Kidney (tissue), 14 donors: Measurements from ENCODE around the gene EMC9. TPM values are rescaled to one million over a fixed set of nuclear protein-coding genes. Genes with fewer than 3 reads are reported as not detected.
A peak's percentile ranks its signal among the peaks of the same experiment; 100 is the strongest.

Experiments
- DNase-seq, 5 donors: peaks; one replicate each; pipeline ENCODE4 v3.0.0-alpha.2; 2013 to 2020
- FAIRE-seq: peaks from 2 replicates; lab custom pipeline; 2012; peaks lifted over from hg19 to GRCh38; lab: Jason Lieb, UNC
- H3K27ac ChIP-seq, 2 donors: one replicate each; pipeline ENCODE4 v1.7.0; 2013; ENCODE audit warnings: low read depth in 2 of 2, low read length in 2 of 2, inconsistent platforms in 1 of 2
- H3K27me3 ChIP-seq: one replicate; pipeline ENCODE4 v1.7.1; 2013; ENCODE audit warnings: low read length, inconsistent platforms; ENCODE audit not compliant: control insufficient read depth, insufficient read depth
- H3K36me3 ChIP-seq, 3 donors: one replicate each; pipeline versions ENCODE4 v1.7.0 to v1.7.1; 2013; ENCODE audit warnings: low read length in 3 of 3, control low read depth in 1 of 3, inconsistent platforms in 1 of 3; ENCODE audit not compliant: insufficient read depth in 3 of 3, control insufficient read depth in 2 of 3
- H3K4me1 ChIP-seq, 3 donors: one replicate each; pipeline versions ENCODE4 v1.7.0 to v1.7.1; 2013; ENCODE audit warnings: low read length in 3 of 3, inconsistent platforms in 1 of 3, low read depth in 1 of 3; ENCODE audit not compliant: control insufficient read depth in 2 of 3, insufficient read depth in 2 of 3
- H3K4me3 ChIP-seq, 3 donors: one replicate each; pipeline versions ENCODE4 v1.7.0 to v1.8.1; 2013; ENCODE audit warnings: low read length in 3 of 3, control low read depth in 1 of 3, inconsistent platforms in 1 of 3
- H3K9ac ChIP-seq, 3 donors: one replicate each; pipeline versions ENCODE4 v1.7.0 to v1.7.1; 2013; ENCODE audit warnings: low read length in 3 of 3, control low read depth in 1 of 3, inconsistent platforms in 1 of 3
- H3K9me3 ChIP-seq, 3 donors: one replicate each; pipeline versions ENCODE4 v1.7.0 to v1.7.1; 2013; ENCODE audit warnings: low read length in 3 of 3, control low read depth in 1 of 3, inconsistent platforms in 1 of 3; ENCODE audit not compliant: control insufficient read depth in 2 of 3, insufficient read depth in 1 of 3
- CTCF ChIP-seq: IDR thresholded peaks from 3 replicates; pipeline ENCODE4 v1.5.1; 2012; ENCODE audit warnings: mild to moderate bottlenecking, moderate library complexity, borderline replicate concordance; ENCODE audit not compliant: insufficient read depth; ENCODE audit errors: extremely low read depth
- intact Hi-C: fragments of 100-400 bp; cut with DNase I; formaldehyde crosslinking; loops from one replicate; pipeline ENCODE4 v1.11.1; 2022
- polyA plus RNA-seq: library from polyadenylated mRNA; stranded (reverse); fragments of 350-450 nt; fragmentation: Illumina TruSeq; extraction: RNeasy Lipid Tissue Mini Kit (QIAGEN cat#74804); gene quantifications from one replicate; pipeline ENCODE4 v1.2.3, GENCODE V29; 2014; ENCODE audit warnings: low read depth, low replicate concordance; ENCODE audit not compliant: insufficient read depth
- total RNA-seq: library from RNA; stranded (reverse); fragmentation: NEBNext Ultra II Directional; extraction: Animal tissue kit (Norgen Biotek cat#: 25700); gene quantifications from one replicate; pipeline ENCODE4 v1.2.1, GENCODE V29; 2021
- donor health status: control.
- donor health status: control.
- donor health status: control.
- donor health status: control.
- donor health status: control.
- donor health status: DM: yes; HTN: yes; CAD: no.
- donor health status: Normal renal cell carcinoma (clear cell type).

The EMC9 gene
- total and polyA plus RNA-seq, 2 donors from 2014 or later = 22.1 to 62.5 TPM

GRCh38 chr14:24147761-24148428 lies 6.5 kb upstream of the EMC9 start:
- peak overlapping the region; percentile 61 to 79 (median 66) for H3K9ac ChIP-seq
- intact Hi-C loops = no loop called here
- peaks cover 4 to 33% (median 28%) of the 10 kb centered on the region in 3 donors for H3K36me3 ChIP-seq
- peak in 2 of 5 donors; percentile 56 to 87 for DNase-seq
- TF ChIP-seq CTCF = no peak
- H3K27me3 ChIP-seq = no peaks in the 10 kb centered on the region
- H3K9me3 ChIP-seq = no peaks in the 10 kb centered on the region
- peak overlapping the region; percentile 49 to 71 for H3K27ac ChIP-seq
- peak overlapping the region; percentile 65 to 94 (median 77) for H3K4me3 ChIP-seq
- FAIRE-seq = no peak
- peaks cover 2 to 20% (median 11%) of the 10 kb centered on the region in 3 donors for H3K4me1 ChIP-seq

- intact Hi-C loops = no loop called here
- Histone ChIP-seq H3K36me3 (peaks cover 4 to 29% (median 26%) of the 10 kb centered on the region in 3 donors), H3K9me3 (no peaks in the 10 kb centered on the region), H3K9ac (peak within 1 kb of the TSS; percentile 72 to 92 (median 79)), H3K27ac (peak within 1 kb of the TSS; percentile 91 to 98), H3K27me3 (no peaks in the 10 kb centered on the region), H3K4me1 (peaks cover 2 to 22% (median 11%) of the 10 kb centered on the region in 3 donors), H3K4me3 (peak within 1 kb of the TSS; percentile 84 to 94 (median 87))
- DNase-seq = peak; percentile 98 to 99 (median 99)
- FAIRE-seq = peak; percentile 94
- no peak for TF ChIP-seq CTCF
These were observed 5.8 kb upstream of the EMC9 start, which contains the start of gene RNF31 for GRCh38 chr14:24146978-24147760. Gene RNF31, plus strand, starts transcription at chr14:24147498. Its CDS starts 201 bp downstream, at chr14:24147699.

GRCh38 chr14:24146453-24146977 lies 5.1 kb upstream of the EMC9 start, which contains the start of gene PSME2:
Gene PSME2, minus strand, starts transcription at chr14:24146610. Its CDS starts 29 bp downstream, at chr14:24146581.
- H3K9ac ChIP-seq = peak within 1 kb of the TSS; percentile 72 to 92 (median 79)
- peak within 1 kb of the TSS; percentile 91 to 98 for H3K27ac ChIP-seq
- no peak for FAIRE-seq
- DNase-seq = peak; percentile 99
- H3K4me3 ChIP-seq = peak within 1 kb of the TSS; percentile 84 to 94 (median 87)
- peak; percentile 5 for TF ChIP-seq CTCF
- peaks cover 2 to 26% (median 11%) of the 10 kb centered on the region in 3 donors for H3K4me1 ChIP-seq
- H3K27me3 ChIP-seq = no peaks in the 10 kb centered on the region
- H3K9me3 ChIP-seq = no peaks in the 10 kb centered on the region
- intact Hi-C loops = no loop called here
- peaks cover 4 to 24% (median 21%) of the 10 kb centered on the region in 3 donors for H3K36me3 ChIP-seq
